ENCODE results near the gene PARP2. TPM values are rescaled to one million over a fixed set of nuclear protein-coding genes. Genes with fewer than 3 reads are reported as not detected.

The PARP2 gene
- total and polyA plus RNA-seq, 2 of the 8 experiments (the other 6 are each of a cell fraction or from before 2014, with no cell fraction given) = 27.7 to 41.7 TPM

DNA sequence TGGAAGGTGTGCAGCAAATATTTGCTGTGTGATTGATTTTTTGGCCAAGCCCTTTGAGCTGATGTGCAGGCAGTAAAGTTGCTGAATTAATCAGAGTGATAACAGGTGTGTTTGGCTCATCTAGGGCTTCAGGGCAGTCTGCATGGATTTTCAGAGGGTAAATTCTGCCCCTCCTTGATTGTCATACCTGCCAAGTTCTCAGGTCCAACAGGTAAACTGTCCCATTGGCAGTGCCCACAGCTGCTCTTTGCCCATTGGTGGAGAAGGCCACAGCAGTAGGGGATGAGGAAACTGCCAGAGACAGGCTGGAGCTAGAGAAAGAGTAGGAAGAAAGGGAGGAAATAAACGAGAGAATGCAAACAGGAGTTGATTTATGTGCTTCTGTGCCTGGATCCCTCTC, 36.3 kb downstream of the PARP2 start (continued):
- TF ChIP-seq, protein P1, sequence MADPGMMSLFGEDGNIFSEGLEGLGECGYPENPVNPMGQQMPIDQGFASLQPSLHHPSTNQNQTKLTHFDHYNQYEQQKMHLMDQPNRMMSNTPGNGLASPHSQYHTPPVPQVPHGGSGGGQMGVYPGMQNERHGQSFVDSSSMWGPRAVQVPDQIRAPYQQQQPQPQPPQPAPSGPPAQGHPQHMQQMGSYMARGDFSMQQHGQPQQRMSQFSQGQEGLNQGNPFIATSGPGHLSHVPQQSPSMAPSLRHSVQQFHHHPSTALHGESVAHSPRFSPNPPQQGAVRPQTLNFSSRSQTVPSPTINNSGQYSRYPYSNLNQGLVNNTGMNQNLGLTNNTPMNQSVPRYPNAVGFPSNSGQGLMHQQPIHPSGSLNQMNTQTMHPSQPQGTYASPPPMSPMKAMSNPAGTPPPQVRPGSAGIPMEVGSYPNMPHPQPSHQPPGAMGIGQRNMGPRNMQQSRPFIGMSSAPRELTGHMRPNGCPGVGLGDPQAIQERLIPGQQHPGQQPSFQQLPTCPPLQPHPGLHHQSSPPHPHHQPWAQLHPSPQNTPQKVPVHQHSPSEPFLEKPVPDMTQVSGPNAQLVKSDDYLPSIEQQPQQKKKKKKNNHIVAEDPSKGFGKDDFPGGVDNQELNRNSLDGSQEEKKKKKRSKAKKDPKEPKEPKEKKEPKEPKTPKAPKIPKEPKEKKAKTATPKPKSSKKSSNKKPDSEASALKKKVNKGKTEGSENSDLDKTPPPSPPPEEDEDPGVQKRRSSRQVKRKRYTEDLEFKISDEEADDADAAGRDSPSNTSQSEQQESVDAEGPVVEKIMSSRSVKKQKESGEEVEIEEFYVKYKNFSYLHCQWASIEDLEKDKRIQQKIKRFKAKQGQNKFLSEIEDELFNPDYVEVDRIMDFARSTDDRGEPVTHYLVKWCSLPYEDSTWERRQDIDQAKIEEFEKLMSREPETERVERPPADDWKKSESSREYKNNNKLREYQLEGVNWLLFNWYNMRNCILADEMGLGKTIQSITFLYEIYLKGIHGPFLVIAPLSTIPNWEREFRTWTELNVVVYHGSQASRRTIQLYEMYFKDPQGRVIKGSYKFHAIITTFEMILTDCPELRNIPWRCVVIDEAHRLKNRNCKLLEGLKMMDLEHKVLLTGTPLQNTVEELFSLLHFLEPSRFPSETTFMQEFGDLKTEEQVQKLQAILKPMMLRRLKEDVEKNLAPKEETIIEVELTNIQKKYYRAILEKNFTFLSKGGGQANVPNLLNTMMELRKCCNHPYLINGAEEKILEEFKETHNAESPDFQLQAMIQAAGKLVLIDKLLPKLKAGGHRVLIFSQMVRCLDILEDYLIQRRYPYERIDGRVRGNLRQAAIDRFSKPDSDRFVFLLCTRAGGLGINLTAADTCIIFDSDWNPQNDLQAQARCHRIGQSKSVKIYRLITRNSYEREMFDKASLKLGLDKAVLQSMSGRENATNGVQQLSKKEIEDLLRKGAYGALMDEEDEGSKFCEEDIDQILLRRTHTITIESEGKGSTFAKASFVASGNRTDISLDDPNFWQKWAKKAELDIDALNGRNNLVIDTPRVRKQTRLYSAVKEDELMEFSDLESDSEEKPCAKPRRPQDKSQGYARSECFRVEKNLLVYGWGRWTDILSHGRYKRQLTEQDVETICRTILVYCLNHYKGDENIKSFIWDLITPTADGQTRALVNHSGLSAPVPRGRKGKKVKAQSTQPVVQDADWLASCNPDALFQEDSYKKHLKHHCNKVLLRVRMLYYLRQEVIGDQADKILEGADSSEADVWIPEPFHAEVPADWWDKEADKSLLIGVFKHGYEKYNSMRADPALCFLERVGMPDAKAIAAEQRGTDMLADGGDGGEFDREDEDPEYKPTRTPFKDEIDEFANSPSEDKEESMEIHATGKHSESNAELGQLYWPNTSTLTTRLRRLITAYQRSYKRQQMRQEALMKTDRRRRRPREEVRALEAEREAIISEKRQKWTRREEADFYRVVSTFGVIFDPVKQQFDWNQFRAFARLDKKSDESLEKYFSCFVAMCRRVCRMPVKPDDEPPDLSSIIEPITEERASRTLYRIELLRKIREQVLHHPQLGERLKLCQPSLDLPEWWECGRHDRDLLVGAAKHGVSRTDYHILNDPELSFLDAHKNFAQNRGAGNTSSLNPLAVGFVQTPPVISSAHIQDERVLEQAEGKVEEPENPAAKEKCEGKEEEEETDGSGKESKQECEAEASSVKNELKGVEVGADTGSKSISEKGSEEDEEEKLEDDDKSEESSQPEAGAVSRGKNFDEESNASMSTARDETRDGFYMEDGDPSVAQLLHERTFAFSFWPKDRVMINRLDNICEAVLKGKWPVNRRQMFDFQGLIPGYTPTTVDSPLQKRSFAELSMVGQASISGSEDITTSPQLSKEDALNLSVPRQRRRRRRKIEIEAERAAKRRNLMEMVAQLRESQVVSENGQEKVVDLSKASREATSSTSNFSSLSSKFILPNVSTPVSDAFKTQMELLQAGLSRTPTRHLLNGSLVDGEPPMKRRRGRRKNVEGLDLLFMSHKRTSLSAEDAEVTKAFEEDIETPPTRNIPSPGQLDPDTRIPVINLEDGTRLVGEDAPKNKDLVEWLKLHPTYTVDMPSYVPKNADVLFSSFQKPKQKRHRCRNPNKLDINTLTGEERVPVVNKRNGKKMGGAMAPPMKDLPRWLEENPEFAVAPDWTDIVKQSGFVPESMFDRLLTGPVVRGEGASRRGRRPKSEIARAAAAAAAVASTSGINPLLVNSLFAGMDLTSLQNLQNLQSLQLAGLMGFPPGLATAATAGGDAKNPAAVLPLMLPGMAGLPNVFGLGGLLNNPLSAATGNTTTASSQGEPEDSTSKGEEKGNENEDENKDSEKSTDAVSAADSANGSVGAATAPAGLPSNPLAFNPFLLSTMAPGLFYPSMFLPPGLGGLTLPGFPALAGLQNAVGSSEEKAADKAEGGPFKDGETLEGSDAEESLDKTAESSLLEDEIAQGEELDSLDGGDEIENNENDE (IDR thresholded peaks at IDR 0.05; ENCODE audit: insufficient replicate concordance, low read length) = no peak
- no peak for TF ChIP-seq JUND (IDR thresholded peaks at IDR 0.05; ENCODE audit: low read length)

All from H1 (cell line).